ENCODE measurements around the gene UBR4. TPM values are rescaled to one million over a fixed set of nuclear protein-coding genes. Genes with fewer than 3 reads are reported as not detected.

The UBR4 gene
- total and polyA plus RNA-seq, 2 experiments from 2014 or later, result 111 to 230 TPM

DNA sequence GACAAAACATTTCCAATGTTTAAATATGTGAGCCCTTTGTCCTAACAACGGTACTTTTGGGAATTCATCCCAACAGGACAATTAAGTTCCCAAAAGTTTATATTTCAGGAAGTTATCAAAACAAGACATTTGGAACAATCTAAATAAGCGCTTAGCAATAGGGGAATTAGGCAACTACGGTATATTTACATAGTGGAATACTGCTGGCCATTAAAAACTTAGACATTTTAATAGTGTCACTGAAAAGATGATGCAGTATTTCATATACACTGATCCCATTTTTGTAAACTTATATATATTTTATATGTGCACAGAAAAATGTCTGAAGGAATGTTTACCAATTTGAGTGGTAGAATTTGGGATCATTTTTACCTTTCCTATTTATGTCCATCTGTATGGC lies 20.8 kb downstream of the UBR4 start:
- Histone ChIP-seq H3K4me3 (no peak overlapping the region), H4K20me1 (replicated peaks; ENCODE audit: insufficient read depth) (peaks cover 40% of the 10 kb centered on the region), H2AFZ (no peak overlapping the region), H3F3A (replicated peaks; ENCODE audit: low read depth) (no peaks in the 10 kb centered on the region), H3K4me1 (ENCODE audit: insufficient read depth) (no peaks in the 10 kb centered on the region; the same call in 1 of the 2 replicates), H3K36me3 (ENCODE audit: insufficient read depth) (peaks cover 85% of the 10 kb centered on the region), H3K27ac (ENCODE audit: low read depth) (no peak overlapping the region), H3K27me3 (ENCODE audit: insufficient read depth) (no peaks in the 10 kb centered on the region), H3K9me2 (ENCODE audit: insufficient read depth) (no peaks in the 10 kb centered on the region), H3K4me2 (no peak overlapping the region), H3K79me2 (replicated peaks; ENCODE audit: insufficient read depth) (peaks cover 42% of the 10 kb centered on the region)
- Mint-ChIP-seq H3K4me1 (peaks cover 12% of the 10 kb centered on the region), H3K36me3 (ENCODE audit: low read depth) (peaks cover 88% of the 10 kb centered on the region), H3K27ac (no peak overlapping the region), H3K9me3 (no peaks in the 10 kb centered on the region), H3K4me3 (no peak overlapping the region), H3K27me3 (ENCODE audit: insufficient read depth, low read depth, poor library complexity) (peaks cover 4% of the 10 kb centered on the region)
- no peak for DNase-seq (ENCODE audit: low spot score)
- TF ChIP-seq, protein P1, sequence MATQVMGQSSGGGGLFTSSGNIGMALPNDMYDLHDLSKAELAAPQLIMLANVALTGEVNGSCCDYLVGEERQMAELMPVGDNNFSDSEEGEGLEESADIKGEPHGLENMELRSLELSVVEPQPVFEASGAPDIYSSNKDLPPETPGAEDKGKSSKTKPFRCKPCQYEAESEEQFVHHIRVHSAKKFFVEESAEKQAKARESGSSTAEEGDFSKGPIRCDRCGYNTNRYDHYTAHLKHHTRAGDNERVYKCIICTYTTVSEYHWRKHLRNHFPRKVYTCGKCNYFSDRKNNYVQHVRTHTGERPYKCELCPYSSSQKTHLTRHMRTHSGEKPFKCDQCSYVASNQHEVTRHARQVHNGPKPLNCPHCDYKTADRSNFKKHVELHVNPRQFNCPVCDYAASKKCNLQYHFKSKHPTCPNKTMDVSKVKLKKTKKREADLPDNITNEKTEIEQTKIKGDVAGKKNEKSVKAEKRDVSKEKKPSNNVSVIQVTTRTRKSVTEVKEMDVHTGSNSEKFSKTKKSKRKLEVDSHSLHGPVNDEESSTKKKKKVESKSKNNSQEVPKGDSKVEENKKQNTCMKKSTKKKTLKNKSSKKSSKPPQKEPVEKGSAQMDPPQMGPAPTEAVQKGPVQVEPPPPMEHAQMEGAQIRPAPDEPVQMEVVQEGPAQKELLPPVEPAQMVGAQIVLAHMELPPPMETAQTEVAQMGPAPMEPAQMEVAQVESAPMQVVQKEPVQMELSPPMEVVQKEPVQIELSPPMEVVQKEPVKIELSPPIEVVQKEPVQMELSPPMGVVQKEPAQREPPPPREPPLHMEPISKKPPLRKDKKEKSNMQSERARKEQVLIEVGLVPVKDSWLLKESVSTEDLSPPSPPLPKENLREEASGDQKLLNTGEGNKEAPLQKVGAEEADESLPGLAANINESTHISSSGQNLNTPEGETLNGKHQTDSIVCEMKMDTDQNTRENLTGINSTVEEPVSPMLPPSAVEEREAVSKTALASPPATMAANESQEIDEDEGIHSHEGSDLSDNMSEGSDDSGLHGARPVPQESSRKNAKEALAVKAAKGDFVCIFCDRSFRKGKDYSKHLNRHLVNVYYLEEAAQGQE (IDR thresholded peaks at IDR 0.05; ENCODE audit: unreplicated experiment), result no peak
- TF ChIP-seq ZNF114 (CRISPR knock-in tag; IDR thresholded peaks at IDR 0.05) (no peak), NANOG (IDR thresholded peaks at IDR 0.05; ENCODE audit: borderline replicate concordance) (no peak), JUNB (IDR thresholded peaks at IDR 0.05; ENCODE audit: unreplicated experiment) (no peak), EZH2 (IDR thresholded peaks at IDR 0.05; ENCODE audit: low read depth, unreplicated experiment) (no peak), ZNF331 (CRISPR knock-in tag; IDR thresholded peaks at IDR 0.05; ENCODE audit: low read depth) (no peak), STAT1 (IDR thresholded peaks at IDR 0.05; ENCODE audit: unreplicated experiment) (no peak), POLR2AphosphoS5 (IDR thresholded peaks at IDR 0.05; ENCODE audit: low read depth) (no peak), EZH2phosphoT487 (IDR thresholded peaks at IDR 0.05; ENCODE audit: unreplicated experiment) (no peak), CREB1 (CRISPR knock-in tag; IDR thresholded peaks at IDR 0.05; ENCODE audit: low read depth) (no peak)
- TF ChIP-seq, protein P2, sequence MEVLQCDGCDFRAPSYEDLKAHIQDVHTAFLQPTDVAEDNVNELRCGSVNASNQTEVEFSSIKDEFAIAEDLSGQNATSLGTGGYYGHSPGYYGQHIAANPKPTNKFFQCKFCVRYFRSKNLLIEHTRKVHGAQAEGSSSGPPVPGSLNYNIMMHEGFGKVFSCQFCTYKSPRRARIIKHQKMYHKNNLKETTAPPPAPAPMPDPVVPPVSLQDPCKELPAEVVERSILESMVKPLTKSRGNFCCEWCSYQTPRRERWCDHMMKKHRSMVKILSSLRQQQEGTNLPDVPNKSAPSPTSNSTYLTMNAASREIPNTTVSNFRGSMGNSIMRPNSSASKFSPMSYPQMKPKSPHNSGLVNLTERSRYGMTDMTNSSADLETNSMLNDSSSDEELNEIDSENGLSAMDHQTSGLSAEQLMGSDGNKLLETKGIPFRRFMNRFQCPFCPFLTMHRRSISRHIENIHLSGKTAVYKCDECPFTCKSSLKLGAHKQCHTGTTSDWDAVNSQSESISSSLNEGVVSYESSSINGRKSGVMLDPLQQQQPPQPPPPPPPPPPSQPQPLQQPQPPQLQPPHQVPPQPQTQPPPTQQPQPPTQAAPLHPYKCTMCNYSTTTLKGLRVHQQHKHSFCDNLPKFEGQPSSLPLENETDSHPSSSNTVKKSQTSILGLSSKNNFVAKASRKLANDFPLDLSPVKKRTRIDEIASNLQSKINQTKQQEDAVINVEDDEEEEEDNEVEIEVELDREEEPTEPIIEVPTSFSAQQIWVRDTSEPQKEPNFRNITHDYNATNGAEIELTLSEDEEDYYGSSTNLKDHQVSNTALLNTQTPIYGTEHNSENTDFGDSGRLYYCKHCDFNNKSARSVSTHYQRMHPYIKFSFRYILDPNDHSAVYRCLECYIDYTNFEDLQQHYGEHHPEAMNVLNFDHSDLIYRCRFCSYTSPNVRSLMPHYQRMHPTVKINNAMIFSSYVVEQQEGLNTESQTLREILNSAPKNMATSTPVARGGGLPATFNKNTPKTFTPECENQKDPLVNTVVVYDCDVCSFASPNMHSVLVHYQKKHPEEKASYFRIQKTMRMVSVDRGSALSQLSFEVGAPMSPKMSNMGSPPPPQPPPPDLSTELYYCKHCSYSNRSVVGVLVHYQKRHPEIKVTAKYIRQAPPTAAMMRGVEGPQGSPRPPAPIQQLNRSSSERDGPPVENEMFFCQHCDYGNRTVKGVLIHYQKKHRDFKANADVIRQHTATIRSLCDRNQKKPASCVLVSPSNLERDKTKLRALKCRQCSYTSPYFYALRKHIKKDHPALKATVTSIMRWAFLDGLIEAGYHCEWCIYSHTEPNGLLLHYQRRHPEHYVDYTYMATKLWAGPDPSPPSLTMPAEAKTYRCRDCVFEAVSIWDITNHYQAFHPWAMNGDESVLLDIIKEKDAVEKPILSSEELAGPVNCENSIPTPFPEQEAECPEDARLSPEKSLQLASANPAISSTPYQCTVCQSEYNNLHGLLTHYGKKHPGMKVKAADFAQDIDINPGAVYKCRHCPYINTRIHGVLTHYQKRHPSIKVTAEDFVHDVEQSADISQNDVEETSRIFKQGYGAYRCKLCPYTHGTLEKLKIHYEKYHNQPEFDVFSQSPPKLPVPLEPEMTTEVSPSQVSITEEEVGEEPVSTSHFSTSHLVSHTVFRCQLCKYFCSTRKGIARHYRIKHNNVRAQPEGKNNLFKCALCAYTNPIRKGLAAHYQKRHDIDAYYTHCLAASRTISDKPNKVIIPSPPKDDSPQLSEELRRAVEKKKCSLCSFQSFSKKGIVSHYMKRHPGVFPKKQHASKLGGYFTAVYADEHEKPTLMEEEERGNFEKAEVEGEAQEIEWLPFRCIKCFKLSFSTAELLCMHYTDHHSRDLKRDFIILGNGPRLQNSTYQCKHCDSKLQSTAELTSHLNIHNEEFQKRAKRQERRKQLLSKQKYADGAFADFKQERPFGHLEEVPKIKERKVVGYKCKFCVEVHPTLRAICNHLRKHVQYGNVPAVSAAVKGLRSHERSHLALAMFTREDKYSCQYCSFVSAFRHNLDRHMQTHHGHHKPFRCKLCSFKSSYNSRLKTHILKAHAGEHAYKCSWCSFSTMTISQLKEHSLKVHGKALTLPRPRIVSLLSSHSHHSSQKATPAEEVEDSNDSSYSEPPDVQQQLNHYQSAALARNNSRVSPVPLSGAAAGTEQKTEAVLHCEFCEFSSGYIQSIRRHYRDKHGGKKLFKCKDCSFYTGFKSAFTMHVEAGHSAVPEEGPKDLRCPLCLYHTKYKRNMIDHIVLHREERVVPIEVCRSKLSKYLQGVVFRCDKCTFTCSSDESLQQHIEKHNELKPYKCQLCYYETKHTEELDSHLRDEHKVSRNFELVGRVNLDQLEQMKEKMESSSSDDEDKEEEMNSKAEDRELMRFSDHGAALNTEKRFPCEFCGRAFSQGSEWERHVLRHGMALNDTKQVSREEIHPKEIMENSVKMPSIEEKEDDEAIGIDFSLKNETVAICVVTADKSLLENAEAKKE (CRISPR knock-in tag; IDR thresholded peaks at IDR 0.05), result no peak
- TF ChIP-seq, protein P3, sequence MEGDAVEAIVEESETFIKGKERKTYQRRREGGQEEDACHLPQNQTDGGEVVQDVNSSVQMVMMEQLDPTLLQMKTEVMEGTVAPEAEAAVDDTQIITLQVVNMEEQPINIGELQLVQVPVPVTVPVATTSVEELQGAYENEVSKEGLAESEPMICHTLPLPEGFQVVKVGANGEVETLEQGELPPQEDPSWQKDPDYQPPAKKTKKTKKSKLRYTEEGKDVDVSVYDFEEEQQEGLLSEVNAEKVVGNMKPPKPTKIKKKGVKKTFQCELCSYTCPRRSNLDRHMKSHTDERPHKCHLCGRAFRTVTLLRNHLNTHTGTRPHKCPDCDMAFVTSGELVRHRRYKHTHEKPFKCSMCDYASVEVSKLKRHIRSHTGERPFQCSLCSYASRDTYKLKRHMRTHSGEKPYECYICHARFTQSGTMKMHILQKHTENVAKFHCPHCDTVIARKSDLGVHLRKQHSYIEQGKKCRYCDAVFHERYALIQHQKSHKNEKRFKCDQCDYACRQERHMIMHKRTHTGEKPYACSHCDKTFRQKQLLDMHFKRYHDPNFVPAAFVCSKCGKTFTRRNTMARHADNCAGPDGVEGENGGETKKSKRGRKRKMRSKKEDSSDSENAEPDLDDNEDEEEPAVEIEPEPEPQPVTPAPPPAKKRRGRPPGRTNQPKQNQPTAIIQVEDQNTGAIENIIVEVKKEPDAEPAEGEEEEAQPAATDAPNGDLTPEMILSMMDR (conservative IDR thresholded peaks at IDR 0.05; ENCODE audit: low read depth in 2 of 2), result no peak
- TF ChIP-seq, protein P4, sequence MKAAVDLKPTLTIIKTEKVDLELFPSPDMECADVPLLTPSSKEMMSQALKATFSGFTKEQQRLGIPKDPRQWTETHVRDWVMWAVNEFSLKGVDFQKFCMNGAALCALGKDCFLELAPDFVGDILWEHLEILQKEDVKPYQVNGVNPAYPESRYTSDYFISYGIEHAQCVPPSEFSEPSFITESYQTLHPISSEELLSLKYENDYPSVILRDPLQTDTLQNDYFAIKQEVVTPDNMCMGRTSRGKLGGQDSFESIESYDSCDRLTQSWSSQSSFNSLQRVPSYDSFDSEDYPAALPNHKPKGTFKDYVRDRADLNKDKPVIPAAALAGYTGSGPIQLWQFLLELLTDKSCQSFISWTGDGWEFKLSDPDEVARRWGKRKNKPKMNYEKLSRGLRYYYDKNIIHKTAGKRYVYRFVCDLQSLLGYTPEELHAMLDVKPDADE (IDR thresholded peaks at IDR 0.05), result no peak
- ATAC-seq, result no peak

Data from GM23338 (cell line).